Adrenal gland (tissue), 12 donors: ENCODE data around the gene MRPL28. TPM values are rescaled to one million over a fixed set of nuclear protein-coding genes. Genes with fewer than 3 reads are reported as not detected.

Experiments used
- DNase-seq, 7 donors: peaks; one replicate each; pipeline ENCODE4 v3.0.0-alpha.2; 2019 to 2020
- H3K27ac ChIP-seq, 5 donors: fragments of 200-600 bp; sonication (generic) in 4 of 5; 1 replicate in 3 of 5; 2 replicates in 2 of 5; pipeline versions ENCODE4 v1.5.1 to v1.8.0; 2016 to 2020; ENCODE audit warnings: mild to moderate bottlenecking in 1 of 5
- H3K27me3 ChIP-seq: fragments of 200-600 bp; 2 replicates; pipeline ENCODE4 v1.8.0; 2021
- H3K36me3 ChIP-seq, 2 donors: fragments of 200-600 bp; replicated peaks in 1 of 2; 1 replicate in 1 of 2; 2 replicates in 1 of 2; pipeline versions ENCODE4 v1.5.1 to v1.8.0; 2018 to 2022
- H3K4me1 ChIP-seq, 2 donors: fragments of 200-600 bp; replicated peaks in 1 of 2; 1 replicate in 1 of 2; 2 replicates in 1 of 2; pipeline versions ENCODE4 v1.5.1 to v1.8.0; 2018 to 2021
- H3K4me3 ChIP-seq, 4 donors: fragments of 200-600 bp; sonication (generic) in 3 of 4; one replicate each; pipeline ENCODE4 v1.5.1; 2016 to 2018
- H3K9me3 ChIP-seq, 3 donors: fragments of 200-600 bp; sonication (generic) in 1 of 3; replicated peaks in 1 of 3; 1 replicate in 2 of 3; 2 replicates in 1 of 3; pipeline versions ENCODE4 v1.5.1 to v1.8.0; 2016 to 2021
- CTCF ChIP-seq, 6 experiments: fragments of 450-650 bp in 4 of 6; fragments of 200-600 bp in 2 of 6; sonication (generic) in 1 of 6; IDR thresholded peaks; 1 replicate in 5 of 6; 2 replicates in 1 of 6; pipeline versions ENCODE4 v1.5.1 to v1.8.0; 2016 to 2021; ENCODE audit warnings: antibody characterized with exemption in 6 of 6, mild to moderate bottlenecking in 2 of 6, moderate library complexity in 1 of 6
- POLR2A ChIP-seq, 2 donors: fragments of 450-650 bp; IDR thresholded peaks; one replicate each; pipeline ENCODE4 v1.6.1; 2017; ENCODE audit warnings: antibody characterized with exemption in 2 of 2, mild to moderate bottlenecking in 2 of 2, moderate library complexity in 1 of 2
- WGBS, 4 donors: extraction: QIAGEN DNeasy Blood & Tissue Kit in 2 of 4; methylation state at CpG; one replicate each; pipeline versions ENCODE4 v1.1.5 to v1.1.7; 2013 to 2017; 5-methylcytosine and 5-hydroxymethylcytosine counted together
- intact Hi-C, 2 donors: fragments of 100-400 bp; cut with DNase I; formaldehyde crosslinking; loops; one replicate each; pipeline versions ENCODE4 v1.14.1 to v1.15.0; 2022 to 2023
- polyA plus RNA-seq, 3 donors: library from polyadenylated mRNA; stranded (reverse); fragments of 200-250 nt in 2 of 3; fragments of 350-450 nt in 1 of 3; fragmentation: Illumina TruSeq in 1 of 3; extraction: RNeasy Lipid Tissue Mini Kit (QIAGEN cat#74804) in 1 of 3; gene quantifications; one replicate each; pipeline ENCODE4 v1.2.3, GENCODE V29; 2013 to 2014
- total RNA-seq, 9 donors: library from RNA; depleted of rRNA in 4 of 9; stranded (reverse); fragments of >200 nt in 4 of 9; fragments of 120-200 nt in 1 of 9; fragmentation: NEBNext Ultra II Directional in 1 of 9; extraction: Animal tissue kit (Norgen Biotek cat#: 25700) in 1 of 9; gene quantifications; one replicate each; pipeline versions ENCODE4 v1.1.0 to v1.2.4, GENCODE V29; 2013 to 2023
- donor health status: healthy with polysubstance abuse.
- donor health status: Bipolar disorder and iron deficiency.
- donor health status: DM: yes; HTN: yes; CAD: no.
- donor health status: DM: no; HTN: no; CAD: no.
- donor health status: DM: no; HTN: no; CAD: no.
- donor health status: DM: yes; HTN: yes; CAD: no.

The MRPL28 gene
- total and polyA plus RNA-seq, 12 donors, result 42.9 to 155 (median 81.4) TPM

- no peaks in the 10 kb centered on the region for H3K27me3 ChIP-seq
- H3K9me3 ChIP-seq, result no peaks in the 10 kb centered on the region
- no peak overlapping the region for H3K4me3 ChIP-seq
- 92 to 94% (median 94%) methylated on average over 14 to 29 of the region's 29 CpGs for WGBS, 4 donors
- H3K4me1 ChIP-seq, result peaks cover 6 to 13% of the 10 kb centered on the region in 2 donors
- TF ChIP-seq POLR2A (IDR thresholded peaks at IDR 0.05), result no peak
- TF ChIP-seq CTCF (IDR thresholded peaks at IDR 0.05), result no peak
- intact Hi-C loops, result no loop called here
- no peak overlapping the region for H3K27ac ChIP-seq
- H3K36me3 ChIP-seq, result peaks cover 0 to 43% of the 10 kb centered on the region in 2 donors
- DNase-seq, result no peak
Measured at GRCh38 chr16:368388-369158, 1.8 kb downstream of the MRPL28 start.

- DNase-seq, result no peak
- TF ChIP-seq CTCF (IDR thresholded peaks at IDR 0.05), result no peak
- no peak for TF ChIP-seq POLR2A (IDR thresholded peaks at IDR 0.05)
- peaks cover 6 to 13% of the 10 kb centered on the region in 2 donors for H3K4me1 ChIP-seq
- H3K36me3 ChIP-seq, result peaks cover 0 to 34% of the 10 kb centered on the region in 2 donors
- intact Hi-C loops, result no loop called here
- H3K9me3 ChIP-seq, result no peaks in the 10 kb centered on the region
- H3K4me3 ChIP-seq, result no peak overlapping the region
- no peak overlapping the region for H3K27ac ChIP-seq
- WGBS, 4 donors, result 95 to 97% (median 96%) methylated on average over 11 to 18 of the region's 18 CpGs
- no peaks in the 10 kb centered on the region for H3K27me3 ChIP-seq
Measured at GRCh38 chr16:367333-367903, 2.9 kb downstream of the MRPL28 start.

GRCh38 chr16:366476-366875, 3.9 kb downstream of the MRPL28 start:
- Histone ChIP-seq H3K27ac (no peak overlapping the region), H3K36me3 (peaks cover 0 to 27% of the 10 kb centered on the region in 2 donors), H3K4me3 (no peak overlapping the region), H3K9me3 (no peaks in the 10 kb centered on the region), H3K27me3 (no peaks in the 10 kb centered on the region), H3K4me1 (peaks cover 6 to 13% of the 10 kb centered on the region in 2 donors)
- 74 to 89% (median 81%) methylated on average over 9 to 10 of the region's 10 CpGs for WGBS, 4 donors
- intact Hi-C loops, result no loop called here
- no peak for TF ChIP-seq POLR2A (IDR thresholded peaks at IDR 0.05)
- no peak for TF ChIP-seq CTCF (IDR thresholded peaks at IDR 0.05)
- no peak for DNase-seq

GRCh38 chr16:364595-365491, 5.5 kb downstream of the MRPL28 start:
- no peak for DNase-seq
- Histone ChIP-seq H3K4me1 (peaks cover 4 to 6% of the 10 kb centered on the region in 2 donors), H3K4me3 (no peak overlapping the region), H3K9me3 (no peaks in the 10 kb centered on the region), H3K27me3 (no peaks in the 10 kb centered on the region), H3K36me3 (peaks cover 0 to 27% of the 10 kb centered on the region in 2 donors), H3K27ac (no peak overlapping the region)
- intact Hi-C loops, result no loop called here
- TF ChIP-seq POLR2A (IDR thresholded peaks at IDR 0.05) (no peak), CTCF (IDR thresholded peaks at IDR 0.05) (no peak)
- WGBS, 4 donors, result 60 to 64% (median 60%) methylated on average over 12 to 19 of the region's 19 CpGs
